Measurements from ENCODE around the gene IGSF9. TPM values are rescaled to one million over a fixed set of nuclear protein-coding genes. Genes with fewer than 3 reads are reported as not detected.
A peak's percentile ranks its signal among the peaks of the same experiment; 100 is the strongest.

The IGSF9 gene
- total RNA-seq, 5 donors from 2014 or later (not counting 1 experiment from before 2014, with no cell fraction given): 0.06 to 0.16 (median 0.12) TPM; not detected in 2

GRCh38 chr1:159936273-159936904 lies 9.0 kb downstream of the IGSF9 start:
- H3K9me3 Mint-ChIP-seq: no peaks in the 10 kb centered on the region
- Histone ChIP-seq H3K9me3 (no peaks in the 10 kb centered on the region), H3K36me3 (ENCODE audit: control insufficient read depth in 2 of 2, extremely low read depth in 1 of 2, insufficient read depth in 1 of 2, low read length in 1 of 2) (no peaks in the 10 kb centered on the region), H3K27ac (ENCODE audit: low read length) (no peak overlapping the region), H3K4me1 (ENCODE audit: control insufficient read depth in 1 of 2, extremely low read depth in 1 of 2, insufficient read depth in 2 of 2, low read length in 2 of 2) (peaks cover 4 to 17% of the 10 kb centered on the region in 2 experiments), H3K4me3 (ENCODE audit: control insufficient read depth in 1 of 2, extremely low read depth in 1 of 2, low read length in 1 of 2) (no peak overlapping the region), H3K27me3 (replicated peaks in 1 of 2; ENCODE audit: control insufficient read depth in 2 of 2, extremely low read depth in 1 of 2, insufficient read depth in 2 of 2, low read length in 1 of 2) (peaks cover 0 to 43% of the 10 kb centered on the region in 2 experiments)
- H3K4me1 Mint-ChIP-seq: peaks cover 0 to 12% (median 8%) of the 10 kb centered on the region in 3 donors
- H3K27me3 Mint-ChIP-seq: peaks cover 4 to 5% of the 10 kb centered on the region in 2 donors
- WGBS (ENCODE audit: insufficient coverage): 34% methylated on average over 16 of the region's 16 CpGs
- H3K36me3 Mint-ChIP-seq: no peaks in the 10 kb centered on the region
- peak; percentile 77 to 85 (median 84) for ATAC-seq (replicated peaks in 1 of 4)
- ChIA-PET POLR2A (interaction anchor here in 1 of 2 donors (1.1 kb wide), 1 partner anchor 67 kb away, joined by 3 read pairs; no protein-coding TSS in a partner anchor), CTCF (interaction anchor here (0.9 to 2.1 kb wide), 6 partner anchors 36 to 72 kb away, joined by 3 to 5 read pairs (median 3); partner anchors contain the start of gene CFAP45 (in 1 of the 2))
- H3K4me3 Mint-ChIP-seq: no peak overlapping the region
- peak; percentile 29 to 88 (median 72) for DNase-seq
- H3K27ac Mint-ChIP-seq: no peak overlapping the region

GRCh38 chr1:159935719-159936272 lies 9.6 kb downstream of the IGSF9 start:
- Mint-ChIP-seq H3K27ac (no peak overlapping the region), H3K9me3 (no peaks in the 10 kb centered on the region)

GRCh38 chr1:159935305-159935704 lies 10.1 kb downstream of the IGSF9 start:
- ATAC-seq (replicated peaks in 1 of 4) (no peak), DNase-seq (no peak)
- Mint-ChIP-seq H3K4me1 (peaks cover 0 to 12% (median 8%) of the 10 kb centered on the region in 3 donors), H3K9me3 (no peaks in the 10 kb centered on the region), H3K4me3 (no peak overlapping the region), H3K36me3 (no peaks in the 10 kb centered on the region), H3K27ac (no peak overlapping the region), H3K27me3 (peaks cover 4 to 5% of the 10 kb centered on the region in 2 donors)
- Histone ChIP-seq H3K27me3 (replicated peaks in 1 of 2; ENCODE audit: control insufficient read depth in 2 of 2, extremely low read depth in 1 of 2, insufficient read depth in 2 of 2, low read length in 1 of 2) (peaks cover 0 to 38% of the 10 kb centered on the region in 2 experiments), H3K27ac (ENCODE audit: low read length) (no peak overlapping the region), H3K4me3 (ENCODE audit: control insufficient read depth in 1 of 2, extremely low read depth in 1 of 2, low read length in 1 of 2) (no peak overlapping the region), H3K36me3 (ENCODE audit: control insufficient read depth in 2 of 2, extremely low read depth in 1 of 2, insufficient read depth in 1 of 2, low read length in 1 of 2) (no peaks in the 10 kb centered on the region), H3K4me1 (ENCODE audit: control insufficient read depth in 1 of 2, extremely low read depth in 1 of 2, insufficient read depth in 2 of 2, low read length in 2 of 2) (peaks cover 4 to 17% of the 10 kb centered on the region in 2 experiments), H3K9me3 (no peaks in the 10 kb centered on the region)
- ChIA-PET POLR2A (interaction anchor here in 1 of 2 donors (1.5 kb wide), 1 partner anchor 10 kb away, joined by 4 read pairs; the partner anchor contains the start of gene TAGLN2), CTCF (interaction anchor here (0.5 to 2.1 kb wide), 4 partner anchors 12 to 327 kb away, joined by 3 to 5 read pairs (median 4); no protein-coding TSS in a partner anchor)
- 89% methylated on average over 9 of the region's 11 CpGs for WGBS (ENCODE audit: insufficient coverage)

More at GRCh38 chr1:159935719-159936272, 9.6 kb downstream of the IGSF9 start:
- DNase-seq (no peak), ATAC-seq (replicated peaks in 1 of 4) (peak in 1 of 4 experiments; percentile 7)
- Mint-ChIP-seq H3K4me3 (no peak overlapping the region), H3K36me3 (no peaks in the 10 kb centered on the region), H3K27me3 (peaks cover 4 to 5% of the 10 kb centered on the region in 2 donors), H3K4me1 (peaks cover 0 to 12% (median 8%) of the 10 kb centered on the region in 3 donors)
- H3K4me3 ChIP-seq (ENCODE audit: control insufficient read depth in 1 of 2, extremely low read depth in 1 of 2, low read length in 1 of 2): no peak overlapping the region
- WGBS (ENCODE audit: insufficient coverage): 100% methylated on average over 1 of the region's 4 CpGs
- POLR2A ChIA-PET: interaction anchor here in 1 of 2 donors (1.5 kb wide), 1 partner anchor 11 kb away, joined by 4 read pairs; the partner anchor contains the start of gene TAGLN2
- no peaks in the 10 kb centered on the region for H3K36me3 ChIP-seq (ENCODE audit: control insufficient read depth in 2 of 2, extremely low read depth in 1 of 2, insufficient read depth in 1 of 2, low read length in 1 of 2)
- CTCF ChIA-PET: interaction anchor here (0.5 to 2.1 kb wide), 7 partner anchors 12 to 327 kb away, joined by 3 to 5 read pairs (median 3); partner anchors contain the start of gene CFAP45 (in 1 of the 2)
- H3K27ac ChIP-seq (ENCODE audit: low read length): no peak overlapping the region
- H3K9me3 ChIP-seq: no peaks in the 10 kb centered on the region
- H3K27me3 ChIP-seq (replicated peaks in 1 of 2; ENCODE audit: control insufficient read depth in 2 of 2, extremely low read depth in 1 of 2, insufficient read depth in 2 of 2, low read length in 1 of 2): peaks cover 0 to 38% of the 10 kb centered on the region in 2 experiments
- H3K4me1 ChIP-seq (ENCODE audit: control insufficient read depth in 1 of 2, extremely low read depth in 1 of 2, insufficient read depth in 2 of 2, low read length in 2 of 2): peaks cover 4 to 17% of the 10 kb centered on the region in 2 experiments

- peaks cover 4 to 5% of the 10 kb centered on the region in 2 donors for H3K27me3 Mint-ChIP-seq
- CTCF ChIA-PET: interaction anchor here (0.7 to 2.1 kb wide), 4 partner anchors 11 to 72 kb away, joined by 3 to 5 read pairs (median 3); no protein-coding TSS in a partner anchor
- POLR2A ChIA-PET: interaction anchor here in 1 of 2 donors (1.5 kb wide), 1 partner anchor 9 kb away, joined by 4 read pairs; the partner anchor contains the start of gene TAGLN2
Observed at GRCh38 chr1:159934136-159935039, 11.0 kb downstream of the IGSF9 start.

GRCh38 chr1:159933347-159933746 lies 12.1 kb downstream of the IGSF9 start:
- DNase-seq: no peak
- peaks cover 0 to 12% (median 8%) of the 10 kb centered on the region in 3 donors for H3K4me1 Mint-ChIP-seq
- no peaks in the 10 kb centered on the region for H3K9me3 ChIP-seq
- POLR2A ChIA-PET: no interaction called here
- CTCF ChIA-PET: interaction anchor here (0.9 to 1.8 kb wide), 3 partner anchors 72 to 75 kb away, joined by 3 to 6 read pairs (median 5); no protein-coding TSS in a partner anchor
- no peak overlapping the region for H3K27ac ChIP-seq (ENCODE audit: low read length)
- no peak overlapping the region for H3K4me3 Mint-ChIP-seq
- peaks cover 0 to 36% of the 10 kb centered on the region in 2 experiments for H3K27me3 ChIP-seq (replicated peaks in 1 of 2; ENCODE audit: control insufficient read depth in 2 of 2, extremely low read depth in 1 of 2, insufficient read depth in 2 of 2, low read length in 1 of 2)
- H3K9me3 Mint-ChIP-seq: no peaks in the 10 kb centered on the region
- H3K4me3 ChIP-seq (ENCODE audit: control insufficient read depth in 1 of 2, extremely low read depth in 1 of 2, low read length in 1 of 2): no peak overlapping the region
- peaks cover 4 to 17% of the 10 kb centered on the region in 2 experiments for H3K4me1 ChIP-seq (ENCODE audit: control insufficient read depth in 1 of 2, extremely low read depth in 1 of 2, insufficient read depth in 2 of 2, low read length in 2 of 2)
- peaks cover 0 to 2% of the 10 kb centered on the region in 2 donors for H3K27me3 Mint-ChIP-seq
- H3K27ac Mint-ChIP-seq: no peak overlapping the region
- H3K36me3 Mint-ChIP-seq: no peaks in the 10 kb centered on the region
- no peak for ATAC-seq (replicated peaks in 1 of 4)
- WGBS (ENCODE audit: insufficient coverage): 75% methylated on average over 4 of the region's 4 CpGs
- no peaks in the 10 kb centered on the region for H3K36me3 ChIP-seq (ENCODE audit: control insufficient read depth in 2 of 2, extremely low read depth in 1 of 2, insufficient read depth in 1 of 2, low read length in 1 of 2)

More at GRCh38 chr1:159934136-159935039, 11.0 kb downstream of the IGSF9 start:
- Mint-ChIP-seq H3K36me3 (no peaks in the 10 kb centered on the region), H3K27ac (no peak overlapping the region), H3K4me3 (no peak overlapping the region), H3K9me3 (no peaks in the 10 kb centered on the region), H3K4me1 (peaks cover 0 to 12% (median 8%) of the 10 kb centered on the region in 3 donors)
- Histone ChIP-seq H3K27ac (ENCODE audit: low read length) (no peak overlapping the region), H3K4me3 (ENCODE audit: control insufficient read depth in 1 of 2, extremely low read depth in 1 of 2, low read length in 1 of 2) (no peak overlapping the region), H3K9me3 (no peaks in the 10 kb centered on the region), H3K36me3 (ENCODE audit: control insufficient read depth in 2 of 2, extremely low read depth in 1 of 2, insufficient read depth in 1 of 2, low read length in 1 of 2) (no peaks in the 10 kb centered on the region), H3K27me3 (replicated peaks in 1 of 2; ENCODE audit: control insufficient read depth in 2 of 2, extremely low read depth in 1 of 2, insufficient read depth in 2 of 2, low read length in 1 of 2) (peaks cover 0 to 38% of the 10 kb centered on the region in 2 experiments), H3K4me1 (ENCODE audit: control insufficient read depth in 1 of 2, extremely low read depth in 1 of 2, insufficient read depth in 2 of 2, low read length in 2 of 2) (peaks cover 4 to 17% of the 10 kb centered on the region in 2 experiments)
- WGBS (ENCODE audit: insufficient coverage): 100% methylated on average over 2 of the region's 14 CpGs
- DNase-seq (no peak), ATAC-seq (replicated peaks in 1 of 4) (no peak)
